ENCODE data around the gene VAMP2.
A peak's percentile ranks its signal among the peaks of the same experiment; 100 is the strongest.

VAMP2 gene, protein sequence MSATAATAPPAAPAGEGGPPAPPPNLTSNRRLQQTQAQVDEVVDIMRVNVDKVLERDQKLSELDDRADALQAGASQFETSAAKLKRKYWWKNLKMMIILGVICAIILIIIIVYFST

DNA sequence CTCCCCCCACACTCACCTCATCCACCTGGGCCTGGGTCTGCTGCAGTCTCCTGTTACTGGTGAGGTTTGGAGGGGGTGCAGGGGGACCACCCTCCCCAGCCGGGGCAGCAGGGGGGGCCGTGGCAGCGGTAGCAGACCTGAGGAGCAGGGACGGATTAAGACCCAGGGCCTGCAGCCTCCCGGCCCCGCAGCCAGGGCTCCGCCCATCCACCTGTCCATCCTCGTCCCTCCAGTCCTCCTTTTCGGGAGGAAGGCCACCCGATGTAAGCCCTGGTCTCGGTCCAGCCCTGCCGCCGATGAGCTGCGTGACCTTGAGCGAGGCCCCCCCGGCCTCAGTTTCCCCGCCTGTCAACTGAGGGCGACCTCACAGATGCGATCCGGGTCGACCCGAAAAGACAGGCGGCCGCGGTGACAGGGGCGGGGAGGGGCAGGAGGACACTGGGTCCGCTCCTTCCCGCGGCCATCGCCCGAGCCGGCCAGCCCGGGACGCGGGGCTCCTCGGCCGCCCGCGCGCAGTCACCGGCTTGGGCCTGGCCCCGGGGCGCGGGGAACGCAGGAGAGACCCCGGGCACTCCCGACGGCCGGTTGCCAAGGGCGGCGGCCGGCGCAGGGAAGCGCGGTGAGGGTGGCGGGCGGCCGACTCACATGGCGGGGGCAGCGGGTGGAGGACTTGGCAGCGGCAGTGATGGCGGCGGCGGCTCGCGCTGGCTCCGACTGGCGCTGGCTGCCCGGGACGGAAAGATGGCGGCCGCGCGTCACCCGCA is at the start of gene VAMP2:
Gene VAMP2, minus strand, starts transcription at position 716 of the 764 bp plus-strand sequence. Its CDS starts 69 bp downstream, at position 647.
- DNase-seq (ENCODE audit: low spot score), result no peak

DNA sequence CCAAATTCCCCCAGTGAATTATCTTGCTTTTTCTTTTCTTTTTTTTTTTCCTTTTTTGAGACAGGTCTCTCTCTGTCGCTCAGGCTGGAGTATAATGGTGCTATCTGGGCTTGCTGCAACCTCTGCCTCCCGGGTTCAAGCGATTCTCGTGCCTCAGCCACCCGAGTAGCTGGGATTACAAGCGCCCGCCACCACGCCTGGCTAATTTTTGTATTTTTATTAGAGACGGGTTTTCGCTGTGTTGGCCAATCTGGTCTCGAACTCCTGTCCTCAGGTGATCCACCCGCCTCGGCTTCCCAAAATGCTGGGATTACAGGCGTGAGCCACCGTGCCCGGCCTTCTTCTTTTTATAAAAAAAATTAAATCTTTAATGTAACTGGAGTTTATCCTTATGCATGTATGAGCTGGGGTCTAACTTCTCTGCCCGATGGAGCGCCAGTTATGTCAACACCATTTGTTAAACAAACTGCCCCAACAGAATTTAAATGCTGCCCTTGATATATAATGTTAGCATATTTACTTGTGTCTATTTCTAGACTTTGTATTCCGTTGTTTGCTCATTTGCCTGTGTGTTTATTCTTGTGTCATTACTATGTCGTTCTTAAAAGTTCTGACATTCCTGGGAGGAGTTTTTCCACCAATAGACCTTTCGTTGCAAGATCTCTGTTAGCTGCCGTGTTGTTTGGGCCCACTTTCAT is 48.2 kb upstream of the VAMP2 start:
- DNase-seq (ENCODE audit: low spot score), result no peak

DNA sequence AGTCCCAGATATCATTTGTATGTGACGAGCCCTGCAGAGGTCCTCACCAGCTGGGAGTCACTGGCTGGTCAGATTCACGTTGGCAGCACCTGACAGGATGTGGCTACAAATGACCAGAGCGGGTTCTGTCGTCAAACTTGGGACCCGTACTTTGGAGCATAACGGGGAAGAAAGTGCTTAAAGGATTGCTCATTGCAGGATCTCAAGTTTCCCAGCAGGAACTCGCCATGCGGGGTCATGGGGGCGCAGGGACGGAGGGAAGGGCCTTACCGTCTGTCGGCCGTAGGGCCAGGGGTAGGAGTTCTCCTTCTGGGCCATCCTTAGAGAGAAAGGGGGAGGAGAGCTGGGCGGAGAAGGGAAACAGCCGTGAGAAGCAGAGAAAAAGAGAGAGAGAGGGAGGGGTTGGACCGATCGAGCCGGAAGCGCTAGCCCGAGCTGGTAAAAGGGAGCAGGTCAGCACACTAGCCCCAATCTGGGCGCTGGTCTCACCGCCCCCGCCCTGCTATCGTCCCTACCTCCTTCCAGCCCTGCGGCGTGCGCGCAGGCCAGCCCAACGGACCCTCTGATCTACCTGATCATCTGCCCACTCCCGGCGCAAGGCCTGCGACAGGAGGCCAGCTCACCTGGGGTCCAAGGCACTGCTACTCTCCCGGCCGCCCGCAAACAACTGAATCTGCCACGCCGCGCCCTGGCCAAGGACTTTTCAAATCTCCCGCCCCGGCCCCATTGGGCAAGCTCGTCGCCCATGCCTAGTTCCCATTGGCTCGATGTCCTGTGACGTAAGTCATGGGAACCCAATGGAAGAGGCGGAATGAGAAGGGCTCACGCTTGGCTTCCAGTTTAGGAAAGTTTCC is 47.4 kb upstream of the VAMP2 start, which contains the start of gene AURKB:
Gene AURKB, minus strand, starts transcription at position 669 of the 854 bp plus-strand sequence. Its CDS starts 351 bp downstream, at position 318.
- peak; percentile 93 for DNase-seq (ENCODE audit: low spot score)

DNA sequence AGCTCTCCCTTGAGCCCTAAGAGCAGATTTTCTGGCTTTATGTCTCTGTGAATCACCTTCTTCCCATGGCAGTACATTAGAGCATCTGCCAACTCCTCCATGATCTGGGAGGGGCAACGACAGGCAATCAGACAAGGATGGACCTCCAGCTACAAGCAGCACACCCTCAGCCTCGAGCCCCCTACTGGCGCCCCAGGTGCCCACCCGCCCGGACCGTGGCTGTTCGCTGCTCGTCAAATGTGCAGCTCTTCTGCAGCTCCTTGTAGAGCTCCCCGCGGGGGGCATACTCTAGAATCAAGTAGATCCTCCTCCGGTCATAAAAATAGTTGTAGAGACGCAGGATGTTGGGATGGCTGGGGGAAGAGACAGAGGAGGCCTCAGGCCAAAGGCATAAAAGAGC is 43.8 kb upstream of the VAMP2 start:
- no peak for DNase-seq (ENCODE audit: low spot score)

DNA sequence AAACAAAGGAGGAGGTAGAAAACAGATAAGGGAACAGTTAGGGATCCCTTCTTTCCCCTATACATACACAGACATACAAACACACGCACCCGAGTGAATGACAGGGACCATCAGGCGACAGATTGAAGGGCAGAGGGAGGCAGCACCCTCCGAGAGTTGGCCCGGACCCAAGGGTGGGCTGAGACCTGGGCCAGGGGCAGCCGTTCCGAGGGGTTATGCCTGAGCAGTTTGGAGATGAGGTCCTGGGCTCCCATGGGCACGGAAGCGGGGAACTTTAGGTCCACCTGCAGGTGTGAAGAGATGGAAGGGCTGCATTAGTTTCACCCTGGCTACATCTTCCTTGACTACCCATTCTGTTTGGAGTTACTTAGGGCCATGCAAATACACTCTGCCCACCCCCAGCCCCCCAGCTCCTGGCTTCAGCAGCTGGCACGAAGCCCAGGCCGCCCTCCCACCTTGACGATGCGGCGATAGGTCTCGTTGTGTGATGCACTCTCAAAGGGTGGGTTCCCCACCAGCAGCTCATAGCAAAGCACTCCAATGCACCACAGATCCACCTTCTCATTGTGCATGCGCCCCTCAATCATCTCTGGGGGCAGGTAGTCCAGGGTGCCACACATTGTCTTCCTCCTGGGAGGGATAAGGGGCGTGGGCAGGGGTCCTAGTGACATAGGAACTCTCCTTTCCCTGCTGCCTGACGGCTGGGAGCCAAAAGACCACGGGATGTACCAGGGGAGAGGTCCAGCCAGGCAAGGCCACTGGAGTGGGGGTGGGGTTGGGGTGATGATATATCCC is 42.2 kb upstream of the VAMP2 start:
- no peak for DNase-seq (ENCODE audit: low spot score)

DNA sequence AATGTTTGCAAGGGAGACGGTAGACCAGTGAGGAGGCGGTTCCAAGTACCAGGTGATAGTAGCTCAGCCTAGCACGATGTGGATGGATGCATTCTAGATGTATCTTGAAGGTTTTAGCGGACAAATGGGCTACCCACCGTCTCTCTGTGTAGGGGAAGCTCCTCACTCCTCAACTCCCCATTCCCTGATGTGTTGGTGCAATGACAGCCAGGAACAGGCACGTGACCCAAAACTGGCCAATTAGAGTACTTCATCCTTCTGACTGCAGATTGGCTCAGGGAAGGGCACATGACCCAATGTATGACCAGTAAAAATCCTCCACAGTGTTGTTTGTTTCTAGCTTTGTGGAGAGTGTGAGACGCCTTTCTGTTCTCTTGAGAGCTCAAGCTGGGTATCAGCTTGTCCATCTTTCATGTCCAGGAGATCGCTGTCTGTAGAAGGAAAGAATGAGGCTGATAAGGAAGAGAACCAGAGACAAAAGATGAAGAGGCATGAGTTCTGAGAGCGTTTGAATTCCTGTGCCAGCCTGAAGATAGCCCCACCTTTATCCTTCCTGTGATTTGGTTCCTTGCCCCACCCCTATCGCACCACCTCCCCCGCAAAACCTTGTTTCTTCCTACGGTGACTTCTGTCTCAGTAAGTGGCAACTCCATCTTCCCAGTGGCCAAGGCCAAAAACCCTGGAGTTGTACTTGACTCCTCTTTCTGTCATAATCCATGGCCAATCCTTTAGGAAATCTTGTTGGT is 29.5 kb upstream of the VAMP2 start:
- peak; percentile 98 for DNase-seq (ENCODE audit: low spot score)

DNA sequence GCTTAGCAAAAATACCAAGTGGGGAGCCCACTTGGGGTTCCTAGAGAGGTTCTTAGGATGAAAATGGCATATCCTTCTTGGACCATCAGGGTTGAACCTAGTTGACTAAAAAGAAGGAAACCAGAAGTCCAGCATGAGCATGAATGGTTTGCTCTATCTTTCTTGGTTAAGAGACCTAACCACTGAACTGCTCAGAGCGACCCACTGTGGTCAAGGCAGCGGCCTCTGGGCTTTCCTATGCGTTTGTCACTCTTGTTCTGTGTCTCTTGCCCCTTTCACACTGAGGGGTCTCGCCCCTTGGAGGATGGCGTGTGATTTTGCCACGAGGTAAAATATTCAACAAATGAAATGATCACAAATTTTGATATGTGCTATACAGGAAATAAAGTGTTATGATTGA is 27.8 kb upstream of the VAMP2 start:
- no peak for DNase-seq (ENCODE audit: low spot score)

DNA sequence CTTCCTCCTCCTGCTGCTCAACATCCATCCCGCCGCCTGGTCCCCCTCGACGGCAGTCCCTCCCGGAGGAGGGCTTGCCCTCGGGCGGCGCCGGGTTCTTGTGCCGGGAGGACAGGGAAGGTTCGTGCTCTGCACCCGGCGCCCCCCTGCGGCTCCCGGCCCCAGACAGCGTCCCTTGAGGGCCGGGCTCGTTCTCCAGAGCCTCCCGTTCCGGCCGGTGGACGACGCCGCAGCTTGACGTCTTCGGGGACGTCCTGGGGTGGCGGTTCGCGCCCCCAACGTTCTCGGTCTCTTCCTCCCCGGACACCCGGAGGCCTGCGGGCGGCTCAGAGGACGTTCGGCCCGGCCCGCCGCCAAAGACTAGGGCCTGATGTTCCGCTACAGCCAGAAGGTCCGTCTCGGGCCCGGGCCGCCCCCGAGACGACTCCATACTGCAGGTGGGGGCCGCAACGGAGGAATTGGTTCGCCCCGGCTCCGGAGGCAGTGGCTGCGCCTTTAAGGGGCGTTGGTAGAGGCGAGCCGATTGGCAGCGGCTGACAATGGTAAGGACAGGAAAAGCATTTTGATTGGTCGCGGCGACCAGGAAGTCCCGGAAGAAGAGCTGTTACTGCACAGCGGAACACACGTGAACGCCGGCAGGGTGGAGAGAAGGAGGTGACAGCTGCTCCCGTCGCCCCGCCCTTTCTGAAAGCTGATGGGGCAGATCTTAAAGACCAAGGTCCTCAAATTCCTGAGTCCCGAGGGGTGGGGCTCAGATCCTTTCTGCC is 27.1 kb upstream of the VAMP2 start, which contains the start of gene BORCS6:
Gene BORCS6, minus strand, starts transcription at position 470 of the 767 bp plus-strand sequence. Its CDS starts 40 bp downstream, at position 430.
- DNase-seq (ENCODE audit: low spot score), result peak; percentile 99

DNA sequence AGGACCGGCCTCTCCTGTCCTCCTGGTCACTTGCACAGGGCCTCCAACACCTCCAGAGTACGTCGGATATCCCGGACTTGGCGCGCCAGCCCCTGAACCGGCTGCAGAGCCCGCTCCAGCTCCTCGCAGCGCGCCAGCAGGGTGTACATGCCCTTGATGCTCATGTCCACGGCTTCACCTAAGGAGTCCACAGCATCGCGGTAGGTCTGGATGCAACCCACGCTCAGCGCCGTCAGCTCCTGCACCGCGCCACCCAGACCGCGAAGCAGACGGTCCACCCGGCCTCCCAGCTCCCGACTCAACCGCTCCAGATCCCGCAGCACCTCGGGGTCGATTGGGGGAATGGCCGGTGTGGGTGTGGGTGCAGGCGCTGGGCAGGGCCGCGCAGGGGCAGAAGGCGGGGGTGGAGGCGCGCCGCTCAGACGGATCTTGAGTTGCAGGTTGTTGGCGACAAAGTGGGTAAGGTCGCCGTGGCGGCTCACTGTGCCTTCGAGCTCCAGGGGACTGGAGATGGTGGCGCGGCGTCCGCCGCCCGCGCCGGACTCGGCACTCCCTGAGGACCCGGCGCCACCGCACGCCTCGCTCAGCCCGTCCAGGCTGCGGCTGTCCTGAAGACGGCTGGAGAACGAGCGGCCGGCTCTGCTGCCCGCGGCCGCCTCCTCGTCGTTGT is 26.4 kb upstream of the VAMP2 start:
- no peak for DNase-seq (ENCODE audit: low spot score)

DNA sequence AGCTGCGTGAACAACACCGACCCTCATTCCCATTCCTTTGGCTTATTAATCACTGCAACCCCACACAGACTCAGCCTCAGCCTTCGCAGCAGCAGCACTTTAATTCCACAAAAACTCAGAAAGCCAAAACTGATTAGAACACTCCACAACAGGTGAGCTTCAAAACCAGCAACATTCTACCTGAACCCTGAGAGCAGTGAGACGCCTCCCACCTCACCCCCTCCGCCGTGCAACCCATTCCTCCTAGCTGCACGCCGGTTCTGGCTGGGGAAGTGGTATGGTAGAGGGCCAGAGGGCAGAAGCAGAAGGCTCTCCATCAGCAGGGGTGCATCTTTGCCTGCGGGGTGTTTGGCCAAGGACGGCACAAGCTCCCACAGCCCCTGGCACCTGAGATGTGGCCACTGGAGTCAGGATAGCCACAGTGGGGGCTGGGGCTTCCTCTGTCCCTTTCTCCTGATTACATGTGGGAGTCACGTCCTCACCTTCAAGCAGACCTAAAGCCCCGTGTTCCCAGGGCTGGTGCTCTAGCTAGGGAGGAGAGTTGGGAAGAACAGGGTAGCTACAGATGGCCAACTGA is 25.6 kb upstream of the VAMP2 start:
- no peak for DNase-seq (ENCODE audit: low spot score)

DNA sequence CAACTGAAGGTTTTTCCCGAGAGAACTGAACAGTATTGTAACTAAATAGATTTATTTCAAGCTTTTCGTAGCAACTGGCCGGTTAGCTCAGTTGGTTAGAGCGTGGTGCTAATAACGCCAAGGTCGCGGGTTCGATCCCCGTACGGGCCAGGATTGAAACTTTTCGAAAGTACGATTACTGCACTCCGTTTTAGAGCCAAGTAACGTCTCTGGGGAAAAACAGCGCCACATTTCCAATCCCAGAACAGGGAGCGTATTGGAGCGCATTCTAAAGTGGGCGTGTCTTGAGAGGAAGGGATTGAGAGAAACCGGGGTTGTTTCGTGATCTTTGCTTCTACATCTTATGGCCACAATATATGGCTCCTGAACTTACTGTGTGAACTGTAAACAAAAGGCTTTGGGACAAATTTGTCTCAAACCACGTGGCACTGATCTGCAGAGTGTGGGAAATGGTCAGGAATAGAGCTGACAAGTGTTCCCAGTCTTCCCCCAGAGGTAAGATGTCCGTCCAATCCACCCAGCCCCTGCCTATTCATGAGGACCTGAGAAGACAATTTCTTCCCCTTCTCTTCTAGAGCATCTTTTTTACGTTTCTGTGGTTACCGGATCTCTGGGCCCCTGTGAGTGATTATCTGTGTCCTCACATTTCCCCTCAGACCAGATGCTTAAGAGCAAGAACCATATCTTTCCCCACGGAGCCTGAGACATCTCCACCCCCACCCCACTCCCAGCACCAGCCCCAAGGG is 24.9 kb upstream of the VAMP2 start:
- peak; percentile 94 for DNase-seq (ENCODE audit: low spot score)

DNA sequence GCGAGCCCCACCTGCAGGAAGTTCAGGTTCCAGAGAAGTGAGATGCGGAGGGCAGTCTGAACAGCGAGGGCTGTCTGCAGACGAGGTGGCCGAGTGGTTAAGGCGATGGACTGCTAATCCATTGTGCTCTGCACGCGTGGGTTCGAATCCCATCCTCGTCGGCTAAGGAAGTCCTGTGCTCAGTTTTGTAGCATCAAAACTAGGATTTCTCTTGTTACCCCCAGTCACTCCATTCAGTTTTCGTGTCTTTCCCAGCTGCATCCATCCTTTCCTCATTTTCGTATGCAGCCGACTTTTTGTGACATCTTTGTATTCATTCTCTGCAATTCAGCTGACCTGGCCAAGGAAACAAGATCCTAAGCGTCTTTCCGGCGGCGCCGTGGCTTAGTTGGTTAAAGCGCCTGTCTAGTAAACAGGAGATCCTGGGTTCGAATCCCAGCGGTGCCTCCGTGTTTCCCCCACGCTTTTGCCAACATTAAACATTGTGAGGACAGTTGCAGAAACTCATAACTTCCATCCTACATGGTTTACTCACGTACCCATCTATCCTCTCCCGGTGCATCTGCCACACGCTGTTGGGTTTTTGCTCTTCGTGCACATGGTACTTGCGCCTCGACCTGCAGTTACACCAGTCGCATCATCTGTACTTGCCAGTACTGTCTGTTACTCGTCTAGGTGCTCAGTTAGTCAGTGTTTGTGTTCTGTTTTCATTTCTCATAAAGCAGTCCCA is 24.2 kb upstream of the VAMP2 start:
- DNase-seq (ENCODE audit: low spot score), result peak; percentile 95

DNA sequence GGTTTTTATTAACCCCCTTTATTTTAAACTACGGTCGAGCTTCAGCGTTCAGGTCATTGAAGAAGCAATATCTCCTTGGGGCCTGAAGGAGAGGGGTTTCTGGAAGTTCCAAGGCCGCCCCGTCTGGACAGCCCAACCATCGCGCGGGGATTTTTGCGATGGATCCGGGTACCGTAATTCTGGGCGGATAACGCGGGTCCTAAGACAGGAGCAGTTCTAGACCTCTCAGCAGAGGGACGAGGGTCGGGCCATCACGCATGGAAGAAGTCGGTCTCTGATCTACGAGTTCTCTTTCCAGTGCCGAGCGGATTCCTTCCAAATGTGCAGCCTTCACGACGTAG is 23.7 kb upstream of the VAMP2 start:
- no peak for DNase-seq (ENCODE audit: low spot score)

DNA sequence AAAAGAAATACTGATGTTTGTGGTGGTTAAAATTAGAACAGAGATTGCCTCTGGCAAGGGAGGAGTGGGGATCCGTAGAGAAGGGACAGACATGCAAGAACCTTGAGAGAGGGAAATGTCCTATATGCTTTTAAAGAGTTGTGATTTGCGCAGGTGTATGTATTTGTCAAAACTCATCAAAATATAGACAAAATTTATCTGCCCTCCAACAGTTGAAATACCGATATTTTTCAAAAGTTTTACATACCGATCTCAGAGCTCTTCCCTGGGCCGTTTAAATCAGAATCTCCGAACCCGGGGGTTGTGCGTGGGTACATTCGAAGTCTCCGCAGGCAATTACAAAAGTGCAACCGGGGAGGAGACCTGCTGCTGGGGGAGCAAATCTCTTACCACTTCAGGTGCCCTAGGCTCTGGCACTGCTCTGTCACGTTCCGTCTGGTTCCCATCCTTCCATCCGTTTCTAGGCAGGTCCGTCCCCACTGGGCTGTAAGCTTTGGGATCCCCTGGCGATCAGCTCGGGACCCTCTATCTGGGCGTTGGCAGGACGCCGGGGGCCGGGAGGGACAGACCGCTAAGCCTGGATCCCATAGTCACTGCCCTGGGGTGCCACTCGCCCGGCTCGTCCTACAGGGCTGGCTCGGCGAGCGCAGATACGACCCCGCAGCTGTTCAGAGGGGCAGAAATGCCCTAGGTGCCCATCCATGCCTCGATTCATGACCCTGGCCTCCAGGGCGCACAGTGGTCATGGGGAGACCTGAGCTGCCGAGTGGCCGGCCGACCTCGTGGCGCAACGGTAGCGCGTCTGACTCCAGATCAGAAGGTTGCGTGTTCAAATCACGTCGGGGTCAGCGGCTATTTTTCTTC is 23.1 kb upstream of the VAMP2 start:
- peak; percentile 89 for DNase-seq (ENCODE audit: low spot score)

DNA sequence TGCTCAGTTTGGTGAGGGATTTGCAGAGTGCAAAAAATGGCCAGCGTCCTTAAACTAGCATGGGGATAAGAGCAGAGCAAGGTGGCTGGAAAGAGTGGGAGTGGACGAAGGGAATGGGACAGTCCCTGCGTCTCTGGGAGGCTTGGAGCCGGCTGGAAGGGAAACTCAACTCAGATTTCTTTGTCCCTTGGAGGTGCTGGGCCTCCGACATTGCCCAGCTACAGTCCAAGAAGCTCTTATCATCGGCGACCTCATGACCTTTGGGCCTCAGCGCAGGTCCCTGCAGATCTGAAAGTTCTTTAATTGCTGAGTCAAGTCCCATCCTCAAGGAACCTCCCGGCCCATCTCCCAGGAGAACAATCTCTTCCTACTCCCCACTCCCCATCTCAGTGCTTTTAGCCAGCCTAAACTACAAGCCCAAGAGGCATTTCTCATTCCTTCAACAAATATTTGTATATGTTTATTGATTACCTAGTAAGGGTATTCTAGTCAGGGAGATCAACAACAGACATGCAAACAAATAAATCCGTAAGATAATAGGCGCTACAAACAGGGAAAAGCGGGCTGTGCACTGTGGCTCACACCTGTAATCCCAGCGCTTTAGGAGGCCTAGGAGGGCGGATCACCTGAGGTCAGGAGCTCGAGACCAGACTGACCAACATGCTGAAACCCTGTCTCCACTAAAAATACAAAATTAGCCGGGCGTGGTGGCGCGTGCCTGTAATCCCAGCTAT is 14.4 kb upstream of the VAMP2 start:
- no peak for DNase-seq (ENCODE audit: low spot score)

Data from putamen (tissue), 1 donor.